ENCODE measurements around the gene TMEM116. TPM values are rescaled to one million over a fixed set of nuclear protein-coding genes. Genes with fewer than 3 reads are reported as not detected.
"Not testable (repeated sequence)": the region's sequence is repeated elsewhere in the genome, so short reads cannot be mapped to it uniquely, and the experiment has no call there.

The TMEM116 gene
- total RNA-seq (2014; rRNA removed; shearing (Covaris generic); ENCODE audit: low replicate concordance), result 19.6 and 22.5 TPM in 2 replicates

DNA sequence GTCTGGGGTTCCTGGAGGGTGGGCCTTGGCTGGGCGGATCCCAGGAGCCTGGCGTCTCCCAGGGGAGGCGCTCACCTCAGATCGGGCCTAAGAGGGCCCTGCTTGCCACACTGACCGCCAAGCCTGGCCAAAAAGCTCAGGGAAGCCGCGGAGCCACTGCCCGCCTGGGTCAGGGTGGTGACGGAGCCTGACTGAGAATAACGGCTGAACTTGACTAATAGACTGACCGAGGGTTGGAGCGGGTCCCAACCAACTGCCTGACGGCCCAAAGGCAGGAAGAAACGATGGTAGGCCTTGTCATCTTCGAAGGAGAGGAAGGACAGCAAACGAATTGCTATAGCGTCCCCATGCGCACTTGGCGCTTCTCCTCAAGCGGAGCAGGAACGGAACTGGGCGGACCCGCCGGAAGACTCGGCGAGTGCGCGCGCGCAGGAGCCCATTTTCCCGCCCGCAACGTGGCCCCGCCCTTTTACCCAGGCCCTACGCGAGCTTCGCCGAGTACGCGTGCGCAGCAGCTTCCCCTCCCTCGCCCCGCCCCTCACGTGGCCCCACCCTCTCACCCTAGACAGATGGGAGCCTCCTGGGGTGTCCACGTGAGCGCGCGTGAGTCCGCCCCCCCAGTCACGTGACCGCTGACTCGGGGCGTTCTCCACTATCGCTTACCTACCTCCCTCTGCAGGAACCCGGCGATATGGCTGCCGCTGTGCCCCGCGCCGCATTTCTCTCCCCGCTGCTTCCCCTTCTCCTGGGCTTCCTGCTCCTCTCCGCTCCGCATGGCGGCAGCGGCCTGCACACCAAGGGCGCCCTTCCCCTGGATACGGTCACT lies at the start of gene TMEM116, which contains the start of gene ERP29:
TMEM116 (minus strand) TSS at position 391 of the 826 bp plus-strand sequence. CDS start 7,895 bp downstream, outside the sequence.
ERP29 (plus strand) TSS at position 652 of the 826 bp plus-strand sequence; CDS start at position 692, 40 bp downstream.
- in situ Hi-C loops (cut with HindIII; ENCODE audit: low pct_unique_long_range_greater_than_20kb, low sequenced_read_pairs), result no loop called here
- DNase-seq (ENCODE audit: low read depth), result peak; percentile 95

DNA sequence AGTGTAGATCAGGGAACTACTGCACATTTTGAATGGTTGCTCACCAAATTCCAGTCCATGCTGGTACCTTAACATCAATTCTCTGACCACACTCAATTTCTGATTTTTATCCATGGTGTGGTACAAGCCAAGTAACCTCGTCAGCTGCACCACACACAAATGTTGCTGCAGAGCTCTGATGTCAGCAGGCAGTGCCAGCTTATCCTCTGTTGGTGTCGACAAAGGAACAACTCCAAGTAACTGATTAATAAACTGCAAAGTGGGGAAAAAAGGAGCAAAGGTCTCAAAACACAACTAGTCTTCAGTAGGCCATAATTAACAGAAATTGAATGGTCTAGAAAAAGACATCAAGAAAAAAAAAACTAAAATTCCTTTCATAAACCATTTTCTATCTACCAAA lies 48.2 kb upstream of the TMEM116 start:
- peak; percentile 34 for DNase-seq (ENCODE audit: low read depth)
- in situ Hi-C loops (cut with HindIII; ENCODE audit: low pct_unique_long_range_greater_than_20kb, low sequenced_read_pairs), result no loop called here

DNA sequence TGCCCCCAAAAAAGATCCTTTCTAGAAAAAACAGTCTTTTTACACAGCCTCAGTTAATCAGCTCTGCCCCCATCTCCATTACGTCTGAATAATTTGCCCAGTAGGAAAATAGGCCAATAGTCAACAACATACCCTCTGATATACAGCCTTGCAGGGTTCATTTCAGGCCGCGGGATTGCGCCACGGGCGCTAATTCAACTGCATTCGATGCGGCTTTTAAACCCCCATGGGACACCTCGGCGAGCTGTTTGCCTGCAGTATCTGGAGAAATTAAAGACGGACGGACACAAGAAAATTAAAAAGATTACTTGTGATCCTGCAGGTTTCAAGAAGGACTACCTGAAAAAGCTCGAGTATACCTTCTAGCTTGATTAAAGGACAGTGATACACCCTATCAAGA lies 36.4 kb upstream of the TMEM116 start:
- no peak for DNase-seq (ENCODE audit: low read depth)

DNA sequence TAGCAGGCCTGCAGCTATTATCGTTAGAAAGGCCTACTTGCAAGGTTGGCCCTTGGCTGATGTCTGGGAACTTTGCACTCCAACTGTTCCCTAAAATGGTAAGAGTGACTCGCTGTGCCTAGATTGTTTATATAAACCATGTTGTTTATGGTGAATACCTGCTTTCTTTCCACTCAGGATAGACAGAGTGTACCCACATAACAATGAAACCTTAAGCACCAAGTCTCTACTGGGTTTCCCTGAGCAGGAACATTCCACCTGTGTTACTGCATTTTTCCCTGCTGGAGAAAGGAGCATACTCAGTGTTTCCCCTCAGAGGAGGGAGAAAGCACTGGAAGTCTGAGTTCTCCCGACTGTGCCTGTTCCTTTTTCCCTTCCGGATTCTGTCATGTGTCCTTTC lies 33.0 kb upstream of the TMEM116 start:
- in situ Hi-C loops (cut with HindIII; ENCODE audit: low pct_unique_long_range_greater_than_20kb, low sequenced_read_pairs), result no loop called here
- no peak for DNase-seq (ENCODE audit: low read depth)

More for the DNA sequence above, 36.4 kb upstream of the TMEM116 start:
- in situ Hi-C loops (cut with HindIII; ENCODE audit: low pct_unique_long_range_greater_than_20kb, low sequenced_read_pairs), result no loop called here

DNA sequence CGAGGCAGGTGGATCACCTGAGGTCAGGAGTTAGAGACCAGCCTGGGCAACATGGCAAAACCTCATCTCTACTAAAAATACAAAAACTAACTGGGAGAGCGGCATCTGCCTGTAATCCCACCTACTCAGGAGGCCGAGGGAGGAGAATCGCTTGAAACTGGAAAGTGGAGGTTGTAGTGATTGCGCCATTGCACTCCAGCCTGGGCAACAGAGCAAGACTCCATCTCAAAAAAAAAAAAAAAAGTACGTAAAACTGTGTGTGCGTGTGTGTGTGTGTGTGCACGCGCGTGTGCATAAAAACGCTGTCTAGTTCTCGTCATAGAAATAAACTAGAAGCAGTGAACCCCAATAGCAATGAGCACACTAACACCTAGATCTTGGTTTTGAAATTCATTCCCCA lies 23.6 kb upstream of the TMEM116 start:
- DNase-seq (ENCODE audit: low read depth); in situ Hi-C loops (cut with HindIII; ENCODE audit: low pct_unique_long_range_greater_than_20kb, low sequenced_read_pairs): not testable (repeated sequence)

DNA sequence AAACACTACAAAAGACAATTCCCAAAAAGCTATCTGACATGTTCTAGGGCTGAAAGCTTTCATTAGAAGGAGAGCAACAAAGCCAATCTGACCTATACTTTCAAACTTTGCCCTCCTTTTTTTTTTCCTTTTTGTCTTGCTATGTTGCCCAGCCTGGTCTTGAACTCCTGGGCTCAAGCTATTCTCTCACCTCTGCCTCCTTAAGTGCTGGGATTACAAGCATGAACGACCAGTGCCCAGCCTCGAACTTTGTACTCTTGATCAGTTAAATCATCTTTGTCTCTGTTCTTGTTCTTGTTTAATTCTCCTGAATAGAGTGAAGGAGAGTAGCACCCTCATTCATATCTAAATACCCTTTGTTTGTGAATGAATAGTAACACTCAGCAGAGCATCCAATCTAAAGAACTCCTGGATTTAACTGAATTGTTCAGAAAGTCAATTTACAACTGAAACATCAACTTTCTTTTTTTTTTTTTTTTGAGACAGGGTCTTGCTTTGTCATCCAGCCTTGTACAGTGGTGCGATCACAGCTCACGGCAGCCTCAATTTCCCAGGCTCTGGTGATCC lies 22.3 kb upstream of the TMEM116 start:
- in situ Hi-C loops (cut with HindIII; ENCODE audit: low pct_unique_long_range_greater_than_20kb, low sequenced_read_pairs), result no loop called here
- no peak for DNase-seq (ENCODE audit: low read depth)

DNA sequence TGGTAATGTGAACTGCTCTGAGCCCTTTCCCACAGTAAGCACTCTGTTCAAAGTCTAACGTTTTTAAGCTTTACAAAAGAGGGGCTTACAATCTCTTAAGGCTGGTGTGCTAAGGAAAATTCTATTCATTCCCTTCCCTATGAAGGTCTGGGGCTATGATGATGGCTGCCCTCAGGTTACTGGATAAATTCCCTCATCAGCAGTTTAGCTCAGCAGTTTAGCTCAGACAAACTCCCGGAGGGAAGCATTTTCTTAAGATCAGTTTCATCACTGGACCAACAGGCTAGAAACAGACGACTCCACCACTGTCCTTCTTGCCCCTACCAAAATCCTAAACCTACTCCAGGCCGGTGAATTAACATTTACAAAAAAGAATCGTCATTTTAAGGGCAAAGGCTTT lies 19.3 kb upstream of the TMEM116 start:
- in situ Hi-C loops (cut with HindIII; ENCODE audit: low pct_unique_long_range_greater_than_20kb, low sequenced_read_pairs), result no loop called here
- DNase-seq (ENCODE audit: low read depth), result no peak

DNA sequence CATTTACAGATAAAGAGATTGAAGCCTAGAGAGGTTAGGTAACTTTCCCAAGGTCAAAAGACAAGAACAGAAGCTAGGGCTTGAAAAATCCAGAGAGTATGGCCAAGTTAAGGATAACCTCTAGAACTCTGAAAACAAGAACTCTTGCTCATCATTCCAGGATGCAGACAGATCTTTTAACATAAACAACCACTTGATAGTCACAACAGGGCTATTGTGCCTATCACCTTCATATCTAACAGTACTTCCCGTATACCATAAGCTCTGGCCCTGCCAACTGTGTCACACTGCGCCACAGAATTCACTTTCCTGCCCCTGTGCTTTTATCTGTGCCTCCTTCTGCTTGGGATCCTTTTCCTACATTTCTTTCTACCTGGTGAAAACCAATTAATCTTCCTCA lies 18.5 kb upstream of the TMEM116 start:
- in situ Hi-C loops (cut with HindIII; ENCODE audit: low pct_unique_long_range_greater_than_20kb, low sequenced_read_pairs), result no loop called here
- no peak for DNase-seq (ENCODE audit: low read depth)

DNA sequence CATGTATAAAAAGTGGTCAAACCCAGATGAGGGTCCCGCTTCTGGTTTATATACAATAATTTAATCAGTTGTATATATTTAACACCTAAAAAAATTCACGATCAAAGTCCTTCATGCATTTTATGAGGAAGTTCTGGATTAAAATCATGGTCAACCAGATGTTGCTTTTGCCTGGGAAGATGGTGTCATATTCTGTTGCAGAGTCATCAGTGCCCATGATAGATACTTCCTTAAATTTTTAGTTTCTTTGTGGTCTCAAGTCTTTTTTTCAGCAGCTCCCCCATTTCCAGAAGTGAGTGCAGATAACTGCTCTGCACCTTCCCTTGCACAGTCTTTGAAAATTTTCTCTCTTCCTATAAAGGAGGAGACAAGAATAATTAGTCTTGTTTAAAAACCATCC lies 16.3 kb upstream of the TMEM116 start:
- DNase-seq (ENCODE audit: low read depth), result no peak
- in situ Hi-C loops (cut with HindIII; ENCODE audit: low pct_unique_long_range_greater_than_20kb, low sequenced_read_pairs), result no loop called here

DNA sequence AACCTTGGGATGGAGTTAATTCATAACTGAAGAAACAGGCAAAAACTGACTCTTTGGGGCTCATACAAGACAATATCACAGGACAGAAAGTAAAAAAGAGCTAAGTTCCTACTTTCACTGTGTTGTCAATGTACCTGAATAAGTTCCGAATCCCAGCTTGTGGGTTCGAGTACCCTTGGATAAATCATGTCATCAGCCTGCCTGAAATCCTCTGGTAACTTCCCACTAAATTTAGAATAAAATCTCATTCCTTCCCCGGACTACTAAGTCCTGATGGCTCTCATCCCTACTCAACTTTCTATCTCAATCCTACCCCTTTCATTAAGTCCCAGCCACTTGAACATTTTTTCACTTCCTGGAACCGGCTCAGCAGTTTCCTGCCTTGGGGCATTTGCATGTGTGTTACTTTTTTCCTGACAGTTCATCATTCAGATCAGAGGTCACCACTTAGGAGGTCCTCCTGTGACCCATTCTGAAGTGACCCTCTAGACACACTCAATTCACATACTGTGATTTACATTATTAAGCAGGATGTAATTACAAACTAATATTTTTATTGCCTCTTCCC lies 12.9 kb upstream of the TMEM116 start:
- in situ Hi-C loops (cut with HindIII; ENCODE audit: low pct_unique_long_range_greater_than_20kb, low sequenced_read_pairs), result no loop called here
- no peak for DNase-seq (ENCODE audit: low read depth)

DNA sequence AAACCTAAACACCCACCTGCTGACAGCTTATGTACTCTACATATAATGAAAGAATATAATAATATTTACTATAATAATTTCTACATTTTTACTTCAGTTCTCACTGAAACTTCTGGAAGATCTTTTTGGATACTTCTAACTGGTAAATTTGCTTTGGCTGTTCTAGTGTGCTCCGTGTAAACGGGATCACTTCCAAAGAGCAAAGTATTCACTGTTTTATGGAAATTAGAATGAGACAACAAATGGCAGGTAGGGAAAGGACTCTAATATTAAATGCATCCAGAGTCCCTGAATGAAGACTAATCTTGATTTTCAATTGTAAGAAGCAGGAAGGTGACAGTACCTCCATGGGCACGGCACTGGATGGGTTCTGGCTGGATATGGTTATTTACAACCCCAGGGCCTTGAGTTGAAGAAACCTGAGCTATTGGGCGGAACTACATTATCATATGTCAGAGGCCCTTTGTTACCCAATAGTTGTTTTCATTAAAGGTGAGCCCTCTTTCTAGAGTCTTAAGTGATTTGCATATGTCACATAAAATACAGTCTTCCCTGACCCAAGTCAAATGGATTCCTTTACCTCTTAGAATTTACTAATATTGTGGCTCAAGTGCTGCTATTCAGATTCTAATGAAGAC lies 10.9 kb upstream of the TMEM116 start:
- in situ Hi-C loops (cut with HindIII; ENCODE audit: low pct_unique_long_range_greater_than_20kb, low sequenced_read_pairs), result no loop called here
- DNase-seq (ENCODE audit: low read depth), result no peak

DNA sequence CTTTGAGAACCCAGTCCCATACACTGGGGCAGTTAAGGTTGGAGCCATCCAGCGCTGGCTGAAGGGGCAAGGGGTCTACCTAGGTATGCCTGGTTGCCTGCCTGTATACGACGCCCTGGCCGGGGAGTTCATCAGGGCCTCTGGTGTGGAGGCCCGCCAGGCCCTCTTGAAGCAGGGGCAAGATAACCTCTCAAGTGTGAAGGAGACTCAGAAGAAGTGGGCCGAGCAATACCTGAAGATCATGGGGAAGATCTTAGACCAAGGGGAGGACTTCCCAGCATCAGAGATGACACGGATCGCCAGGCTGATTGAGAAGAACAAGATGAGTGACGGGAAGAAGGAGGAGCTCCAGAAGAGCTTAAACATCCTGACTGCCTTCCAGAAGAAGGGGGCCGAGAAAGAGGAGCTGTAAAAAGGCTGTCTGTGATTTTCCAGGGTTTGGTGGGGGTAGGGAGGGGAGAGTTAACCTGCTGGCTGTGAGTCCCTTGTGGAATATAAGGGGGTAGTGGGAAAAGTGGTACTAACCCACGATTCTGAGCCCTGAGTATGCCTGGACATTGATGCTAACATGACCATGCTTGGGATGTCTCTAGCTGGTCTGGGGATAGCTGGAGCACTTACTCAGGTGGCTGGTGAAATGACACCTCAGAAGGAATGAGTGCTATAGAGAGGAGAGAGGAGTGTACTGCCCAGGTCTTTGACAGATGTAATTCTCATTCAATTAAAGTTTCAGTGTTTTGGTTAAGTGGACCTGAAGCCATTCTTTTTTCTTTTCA lies 9.5 kb upstream of the TMEM116 start:
- in situ Hi-C loops (cut with HindIII; ENCODE audit: low pct_unique_long_range_greater_than_20kb, low sequenced_read_pairs), result no loop called here

DNA sequence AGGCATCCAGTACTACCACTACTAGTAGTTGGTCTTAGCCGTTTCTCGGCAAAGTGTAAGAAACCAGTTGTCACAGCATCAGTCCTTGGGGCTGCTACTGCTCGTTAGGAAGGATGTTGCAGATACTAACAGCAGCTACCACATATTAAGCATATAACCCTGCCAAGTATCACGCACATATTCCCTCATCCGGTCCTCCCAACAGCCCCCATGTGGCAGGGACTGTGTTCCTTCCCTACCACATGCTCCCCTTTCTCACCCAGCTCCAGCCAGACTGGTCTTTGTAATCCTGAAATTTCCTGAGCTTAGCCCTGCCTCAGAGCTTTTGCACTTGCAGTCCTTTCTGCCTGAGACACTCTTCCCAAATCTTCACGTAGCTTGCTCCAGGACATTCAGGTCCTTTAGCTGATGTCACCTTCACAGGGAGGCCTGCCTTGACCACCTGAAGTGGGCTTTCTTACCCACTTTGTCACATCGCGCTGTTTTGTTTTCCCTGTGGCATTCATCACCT lies 8.0 kb upstream of the TMEM116 start:
- in situ Hi-C loops (cut with HindIII; ENCODE audit: low pct_unique_long_range_greater_than_20kb, low sequenced_read_pairs), result no loop called here
- DNase-seq (ENCODE audit: low read depth), result no peak

More for the DNA sequence above, 9.5 kb upstream of the TMEM116 start:
- DNase-seq (ENCODE audit: low read depth), result no peak

DNA sequence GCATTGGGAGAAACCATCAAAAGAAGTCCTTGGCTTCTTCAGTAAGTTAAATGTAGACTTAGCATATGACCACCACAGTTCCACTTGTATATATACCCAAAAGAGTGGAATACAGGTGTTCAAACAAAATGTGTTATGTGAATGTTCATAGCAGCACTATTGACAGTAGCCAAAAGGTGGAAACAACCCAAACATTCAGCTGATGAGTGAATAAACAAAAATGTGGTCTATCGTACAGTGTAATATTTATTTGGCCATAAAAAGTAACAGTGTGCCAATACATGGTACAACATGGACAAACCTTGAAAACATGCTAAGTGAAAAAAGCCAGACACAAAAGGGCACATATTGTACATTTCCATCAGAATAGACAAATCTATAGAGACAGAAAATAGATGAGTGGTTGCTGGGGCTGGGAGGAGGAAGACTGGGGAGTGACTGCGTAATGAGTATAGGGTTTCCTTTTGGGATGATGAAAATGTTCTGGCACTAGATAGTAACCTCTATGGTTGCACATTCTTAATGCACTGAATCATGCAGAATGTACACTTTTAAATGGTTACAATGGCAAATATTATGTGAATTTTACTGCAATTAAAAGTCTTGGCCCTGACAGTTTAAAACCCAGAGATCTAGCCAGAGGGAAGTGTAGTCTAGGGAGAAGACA lies 5.7 kb upstream of the TMEM116 start:
- in situ Hi-C loops (cut with HindIII; ENCODE audit: low pct_unique_long_range_greater_than_20kb, low sequenced_read_pairs), result no loop called here
- DNase-seq (ENCODE audit: low read depth), result no peak

DNA sequence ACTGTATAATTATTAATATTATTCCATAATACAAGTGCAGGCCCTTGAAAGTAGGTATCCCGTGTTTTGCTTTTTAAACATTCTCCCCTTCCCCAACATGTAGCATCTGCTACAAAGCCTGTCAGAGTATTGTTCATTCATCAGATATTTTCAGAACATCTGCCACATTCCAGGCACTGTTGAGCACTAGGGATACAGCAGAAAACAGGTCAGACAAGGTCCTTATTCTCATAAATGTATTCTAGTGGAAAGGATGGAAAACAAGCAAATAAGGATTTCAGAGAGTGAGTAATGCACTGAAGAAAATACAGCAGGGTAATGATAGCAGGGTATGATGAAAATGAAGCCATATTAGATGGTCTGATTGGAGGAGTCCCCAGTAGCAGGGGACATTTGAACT lies 4.1 kb upstream of the TMEM116 start:
- DNase-seq (ENCODE audit: low read depth), result no peak
- in situ Hi-C loops (cut with HindIII; ENCODE audit: low pct_unique_long_range_greater_than_20kb, low sequenced_read_pairs), result no loop called here

DNA sequence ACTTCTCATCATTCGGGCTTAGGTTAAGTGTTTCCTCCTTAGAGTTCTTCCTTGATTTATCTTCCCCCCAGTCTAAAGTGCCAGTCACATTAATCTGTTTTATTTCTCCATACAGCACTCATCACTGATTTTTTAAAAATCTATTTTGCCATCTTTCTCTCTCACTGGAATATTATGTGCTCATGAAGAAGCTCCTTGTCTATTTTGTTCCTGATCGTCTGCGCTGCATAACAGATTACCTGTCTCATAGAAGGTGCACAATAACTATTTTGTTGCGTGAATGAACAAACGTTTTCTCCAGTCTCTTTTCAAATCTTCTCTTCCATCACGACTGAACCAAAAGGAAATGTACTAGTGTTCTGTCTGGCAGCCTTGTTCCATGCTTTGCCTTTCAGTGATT lies 3.0 kb upstream of the TMEM116 start:
- in situ Hi-C loops (cut with HindIII; ENCODE audit: low pct_unique_long_range_greater_than_20kb, low sequenced_read_pairs), result no loop called here
- DNase-seq (ENCODE audit: low read depth), result no peak

DNA sequence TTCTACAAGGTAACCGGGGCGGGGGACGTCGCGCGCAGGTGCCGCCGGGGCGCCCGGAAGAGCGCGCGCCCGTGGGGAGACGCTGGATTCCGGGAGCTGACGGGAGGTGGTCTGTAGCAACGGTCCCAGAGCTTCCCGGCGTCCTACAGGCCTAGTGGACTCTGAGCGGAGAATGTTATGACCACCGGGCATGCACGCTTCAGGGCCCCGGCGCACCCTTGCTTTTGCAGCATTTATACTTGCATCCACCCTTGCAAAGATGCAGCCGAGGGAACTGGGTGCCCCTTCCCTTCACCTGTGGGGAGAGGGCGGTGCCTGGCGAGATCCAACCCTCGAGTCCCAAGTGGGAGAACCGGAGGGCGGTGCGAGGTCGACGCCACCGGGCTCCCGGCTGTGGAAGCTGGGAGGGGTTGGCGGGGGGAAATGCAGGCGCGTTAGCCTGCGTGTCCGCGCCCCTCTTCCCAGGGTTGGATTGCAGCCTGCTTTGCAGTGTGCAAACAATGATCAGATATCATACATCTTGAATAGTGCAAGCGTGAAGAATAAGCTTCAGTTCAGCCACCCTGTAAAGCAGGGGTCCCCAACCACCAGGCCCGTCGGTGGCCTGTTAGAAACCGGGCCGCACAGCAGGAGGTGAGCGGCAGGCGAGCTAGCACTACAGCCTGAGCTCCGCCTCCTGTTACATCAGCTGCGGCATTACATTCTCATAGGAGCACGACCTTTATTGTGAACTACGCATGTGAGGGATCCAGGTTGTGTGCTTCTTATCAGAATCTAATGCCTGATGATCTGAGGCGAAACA lies 837 bp upstream of the TMEM116 start:
- in situ Hi-C loops (cut with HindIII; ENCODE audit: low pct_unique_long_range_greater_than_20kb, low sequenced_read_pairs), result no loop called here
- DNase-seq (ENCODE audit: low read depth), result peak; percentile 71
